Effector memory CD4-positive, alpha-beta T cell (primary cell): ENCODE results near the gene PHACTR3.

ENCODE experiments used
- DNase-seq, 3 donors: peaks; one replicate each; pipeline ENCODE4 v3.0.0-alpha.2; 2020
- H3K27ac ChIP-seq: 2 replicates; pipeline ENCODE4 v1.7.0; 2013; ENCODE audit warnings: mild to moderate bottlenecking, low read length, moderate library complexity; ENCODE audit not compliant: insufficient read depth, poor library complexity, severe bottlenecking
- H3K27me3 ChIP-seq: replicated peaks from 2 replicates; pipeline ENCODE4 v1.7.0; 2013; ENCODE audit warnings: mild to moderate bottlenecking, low read length; ENCODE audit not compliant: insufficient read depth, control insufficient read depth, poor library complexity, severe bottlenecking
- H3K36me3 ChIP-seq: 2 replicates; pipeline ENCODE4 v1.7.0; 2013; ENCODE audit warnings: mild to moderate bottlenecking, low read length, moderate library complexity; ENCODE audit not compliant: control insufficient read depth, insufficient read depth
- H3K4me1 ChIP-seq: 2 replicates; pipeline ENCODE4 v1.7.0; 2013; ENCODE audit warnings: low read length, mild to moderate bottlenecking; ENCODE audit not compliant: control insufficient read depth, insufficient read depth, poor library complexity, severe bottlenecking
- H3K4me3 ChIP-seq: 2 replicates; pipeline ENCODE4 v1.7.0; 2013; ENCODE audit warnings: low read length, low read depth, mild to moderate bottlenecking; ENCODE audit not compliant: insufficient read depth, poor library complexity, severe bottlenecking
- H3K9me3 ChIP-seq: 2 replicates; pipeline ENCODE4 v1.7.0; 2013; ENCODE audit warnings: mild to moderate bottlenecking, low read length, moderate library complexity; ENCODE audit not compliant: control insufficient read depth

PHACTR3 gene

GRCh38 chr20:59785669-59785959 lies 181.3 kb downstream of the PHACTR3 start:
- no peak for DNase-seq
- Histone ChIP-seq H3K36me3 (no peaks in the 10 kb centered on the region), H3K27me3 (no peaks in the 10 kb centered on the region), H3K4me3 (no peak overlapping the region), H3K27ac (no peak overlapping the region), H3K4me1 (no peaks in the 10 kb centered on the region), H3K9me3 (no peaks in the 10 kb centered on the region)

GRCh38 chr20:59785986-59786795 lies 181.9 kb downstream of the PHACTR3 start:
- no peaks in the 10 kb centered on the region for H3K9me3 ChIP-seq
- H3K4me1 ChIP-seq = no peaks in the 10 kb centered on the region
- no peaks in the 10 kb centered on the region for H3K36me3 ChIP-seq
- H3K27ac ChIP-seq = no peak overlapping the region
- DNase-seq = no peak
- no peaks in the 10 kb centered on the region for H3K27me3 ChIP-seq
- no peak overlapping the region for H3K4me3 ChIP-seq

GRCh38 chr20:59786801-59787537 lies 182.6 kb downstream of the PHACTR3 start:
- Histone ChIP-seq H3K27ac (no peak overlapping the region), H3K36me3 (no peaks in the 10 kb centered on the region), H3K4me1 (no peaks in the 10 kb centered on the region), H3K4me3 (no peak overlapping the region), H3K27me3 (no peaks in the 10 kb centered on the region), H3K9me3 (no peaks in the 10 kb centered on the region)
- no peak for DNase-seq

- no peaks in the 10 kb centered on the region for H3K36me3 ChIP-seq
- H3K4me3 ChIP-seq = no peak overlapping the region
- no peak for DNase-seq
- H3K9me3 ChIP-seq = peaks cover 2% of the 10 kb centered on the region
- no peaks in the 10 kb centered on the region for H3K4me1 ChIP-seq
- H3K27ac ChIP-seq = no peak overlapping the region
- H3K27me3 ChIP-seq = no peaks in the 10 kb centered on the region
Observed at GRCh38 chr20:59787538-59787890, 183.2 kb downstream of the PHACTR3 start.

GRCh38 chr20:59788196-59788735 lies 183.9 kb downstream of the PHACTR3 start:
- Histone ChIP-seq H3K27me3 (no peaks in the 10 kb centered on the region), H3K4me1 (no peaks in the 10 kb centered on the region), H3K27ac (no peak overlapping the region), H3K4me3 (no peak overlapping the region), H3K36me3 (no peaks in the 10 kb centered on the region), H3K9me3 (peaks cover 8% of the 10 kb centered on the region)
- DNase-seq = no peak

- Histone ChIP-seq H3K27me3 (no peaks in the 10 kb centered on the region), H3K36me3 (no peaks in the 10 kb centered on the region), H3K4me1 (no peaks in the 10 kb centered on the region), H3K27ac (no peak overlapping the region), H3K9me3 (peaks cover 8% of the 10 kb centered on the region), H3K4me3 (no peak overlapping the region)
- no peak for DNase-seq
Observed at GRCh38 chr20:59788811-59789397, 184.6 kb downstream of the PHACTR3 start.

- no peaks in the 10 kb centered on the region for H3K4me1 ChIP-seq
- DNase-seq = no peak
- no peak overlapping the region for H3K27ac ChIP-seq
- no peaks in the 10 kb centered on the region for H3K36me3 ChIP-seq
- peaks cover 8% of the 10 kb centered on the region for H3K9me3 ChIP-seq
- H3K4me3 ChIP-seq = no peak overlapping the region
- no peaks in the 10 kb centered on the region for H3K27me3 ChIP-seq
Observed at GRCh38 chr20:59789686-59790085, 185.3 kb downstream of the PHACTR3 start.

- H3K27me3 ChIP-seq = no peaks in the 10 kb centered on the region
- no peaks in the 10 kb centered on the region for H3K4me1 ChIP-seq
- H3K4me3 ChIP-seq = no peak overlapping the region
- peaks cover 8% of the 10 kb centered on the region for H3K9me3 ChIP-seq
- DNase-seq = no peak
- H3K36me3 ChIP-seq = no peaks in the 10 kb centered on the region
- H3K27ac ChIP-seq = no peak overlapping the region
Observed at GRCh38 chr20:59790346-59790745, 186.0 kb downstream of the PHACTR3 start.

GRCh38 chr20:59792300-59792699 lies 188.0 kb downstream of the PHACTR3 start:
- Histone ChIP-seq H3K4me1 (no peaks in the 10 kb centered on the region), H3K27me3 (no peaks in the 10 kb centered on the region), H3K27ac (no peak overlapping the region), H3K36me3 (no peaks in the 10 kb centered on the region), H3K9me3 (peaks cover 8% of the 10 kb centered on the region), H3K4me3 (no peak overlapping the region)
- DNase-seq = no peak

GRCh38 chr20:59794555-59794954 lies 190.2 kb downstream of the PHACTR3 start:
- H3K4me1 ChIP-seq = no peaks in the 10 kb centered on the region
- H3K27ac ChIP-seq = no peak overlapping the region
- H3K36me3 ChIP-seq = no peaks in the 10 kb centered on the region
- H3K4me3 ChIP-seq = no peak overlapping the region
- no peak for DNase-seq
- H3K27me3 ChIP-seq = no peaks in the 10 kb centered on the region
- peaks cover 8% of the 10 kb centered on the region for H3K9me3 ChIP-seq
